HPDE6-E6E7 (cell line): ENCODE measurements around the gene FGF4.
"Not testable (repeated sequence)": the region's sequence is repeated elsewhere in the genome, so short reads cannot be mapped to it uniquely, and the experiment has no call there.

ENCODE experiments used
- DNase-seq: peaks from one replicate; pipeline ENCODE4 v3.0.0; 2011; ENCODE audit warnings: missing footprints; ENCODE audit errors: extremely low spot score

FGF4 gene

GRCh38 chr11:69773626-69774353, 1.4 kb downstream of the FGF4 start:
- DNase-seq: no peak

GRCh38 chr11:69771466-69771865, 3.7 kb downstream of the FGF4 start:
- no peak for DNase-seq

GRCh38 chr11:69770540-69770939, 4.6 kb downstream of the FGF4 start:
- no peak for DNase-seq

GRCh38 chr11:69765498-69765995, 9.6 kb downstream of the FGF4 start:
- DNase-seq: no peak

- DNase-seq: not testable (repeated sequence)
Measured at GRCh38 chr11:69764918-69765317, 10.2 kb downstream of the FGF4 start.

GRCh38 chr11:69760319-69760718, 14.8 kb downstream of the FGF4 start:
- DNase-seq: no peak

- no peak for DNase-seq
Measured at GRCh38 chr11:69752890-69753289, 22.3 kb downstream of the FGF4 start.

- DNase-seq: no peak
Measured at GRCh38 chr11:69750875-69751597, 24.1 kb downstream of the FGF4 start.

- DNase-seq: no peak
Measured at GRCh38 chr11:69750108-69750850, 24.9 kb downstream of the FGF4 start.

GRCh38 chr11:69748637-69749036, 26.5 kb downstream of the FGF4 start:
- DNase-seq: no peak

- DNase-seq: no peak
Measured at GRCh38 chr11:69746752-69747742, 28.1 kb downstream of the FGF4 start.

- no peak for DNase-seq
Measured at GRCh38 chr11:69746140-69746539, 29.0 kb downstream of the FGF4 start.

GRCh38 chr11:69745201-69745600, 29.9 kb downstream of the FGF4 start:
- no peak for DNase-seq

- DNase-seq: no peak
Measured at GRCh38 chr11:69744435-69744834, 30.7 kb downstream of the FGF4 start.

- no peak for DNase-seq
Measured at GRCh38 chr11:69734841-69735240, 40.3 kb downstream of the FGF4 start.

- no peak for DNase-seq
Measured at GRCh38 chr11:69734367-69734766, 40.8 kb downstream of the FGF4 start.

GRCh38 chr11:69732910-69733309, 42.2 kb downstream of the FGF4 start:
- no peak for DNase-seq

GRCh38 chr11:69731110-69731509, 44.0 kb downstream of the FGF4 start:
- no peak for DNase-seq

- no peak for DNase-seq
Measured at GRCh38 chr11:69730500-69730899, 44.6 kb downstream of the FGF4 start.

GRCh38 chr11:69729252-69729651, 45.9 kb downstream of the FGF4 start:
- no peak for DNase-seq

- DNase-seq: no peak
Measured at GRCh38 chr11:69727266-69727665, 47.9 kb downstream of the FGF4 start.
